NCI-H1105 treated with DMSO at 0.1 percent for 48 hours (cell line): ENCODE data around the gene IGBP1.
"Not testable (repeated sequence)": the region's sequence is repeated elsewhere in the genome, so short reads cannot be mapped to it uniquely, and the experiment has no call there.

Experiments used
- DNase-seq: peaks from one replicate; lab custom pipeline; 2025; lab: John Stamatoyannopoulos, UW

The IGBP1 gene

DNA sequence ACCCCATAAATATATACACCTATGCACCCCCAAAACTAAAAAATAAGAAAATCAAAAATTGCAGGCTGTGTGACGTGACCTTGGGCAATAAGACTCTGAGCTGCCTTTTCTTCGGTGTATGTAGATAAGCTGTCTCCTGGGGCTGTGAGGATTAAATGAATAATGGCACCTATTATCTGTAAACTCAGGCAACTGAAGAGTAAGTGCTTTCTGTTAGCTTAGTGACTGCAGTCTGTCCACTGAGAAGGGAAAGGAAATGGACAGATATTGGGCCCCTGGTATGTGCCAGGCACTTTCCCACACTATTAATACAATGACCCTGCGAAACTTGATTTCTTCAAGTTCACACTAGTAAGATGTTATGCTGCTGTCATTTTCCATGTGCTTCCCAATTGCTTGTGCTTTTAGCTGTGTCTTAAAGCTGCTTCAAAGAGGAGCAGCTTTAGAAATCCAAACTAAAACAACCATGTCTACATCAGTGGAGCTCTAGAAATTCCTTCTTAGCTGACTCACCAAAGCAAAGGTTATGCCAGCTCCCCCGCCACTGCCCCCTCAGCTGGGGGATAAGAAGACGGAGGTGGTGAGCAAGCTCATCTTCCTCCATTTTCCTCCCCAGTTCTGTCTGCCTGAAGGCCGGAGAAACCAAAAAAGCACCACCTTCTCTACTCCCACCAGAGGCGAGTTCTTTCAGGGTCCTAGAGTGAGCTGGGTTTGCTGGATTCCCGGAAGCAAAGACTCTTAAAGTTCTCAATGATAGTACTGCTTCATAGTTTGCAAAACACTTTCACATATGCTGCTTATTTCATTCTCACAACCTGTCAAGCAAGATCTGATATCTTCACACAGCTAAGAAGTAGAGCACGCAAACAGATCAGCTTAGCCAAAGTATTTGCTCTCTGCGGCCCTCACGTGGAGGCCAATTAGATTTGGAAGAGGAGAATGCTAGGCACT is 35.3 kb downstream of the IGBP1 start:
- no peak for DNase-seq

DNA sequence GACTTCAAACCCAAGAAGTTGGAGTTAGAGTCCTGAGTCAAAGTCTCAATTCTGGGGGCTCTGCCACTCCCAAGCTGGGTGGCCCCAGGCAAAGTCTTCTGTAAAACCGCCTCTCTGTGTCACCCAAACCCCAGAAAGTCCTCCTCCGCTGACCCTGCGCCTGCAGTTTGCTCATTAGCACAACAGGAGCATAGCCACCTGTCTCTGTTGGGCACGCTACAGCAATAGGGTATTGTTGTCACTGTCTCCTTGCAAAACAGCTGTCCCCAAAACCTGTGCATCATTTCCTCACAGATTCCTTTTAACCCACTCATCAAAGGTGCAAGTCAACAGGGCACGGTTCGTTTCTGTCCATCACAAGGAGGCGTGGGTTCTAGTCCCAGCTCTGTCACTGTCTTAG is 36.0 kb downstream of the IGBP1 start:
- no peak for DNase-seq

- DNase-seq = no peak
Measured at GRCh38 chrX:70171624-70172023, 38.4 kb downstream of the IGBP1 start.

DNA sequence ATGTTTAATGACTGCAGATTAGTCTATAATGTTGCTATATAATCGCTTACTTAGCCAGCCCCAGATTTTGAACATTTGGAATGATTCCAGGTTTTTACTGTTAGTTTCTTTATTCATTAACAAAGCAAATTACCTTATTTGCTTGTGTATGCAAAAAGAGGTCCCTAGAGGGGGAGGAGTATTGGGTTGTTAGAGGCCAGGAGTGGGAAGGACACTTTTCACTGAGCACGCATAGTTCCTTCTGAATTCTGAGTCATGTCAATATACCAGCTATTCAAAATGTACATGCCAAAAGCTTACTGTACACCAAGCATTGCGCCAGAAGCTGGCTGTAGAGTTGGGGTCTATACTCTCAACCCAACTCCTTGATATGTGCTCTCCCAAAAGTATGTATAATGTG is 39.0 kb downstream of the IGBP1 start:
- no peak for DNase-seq

DNA sequence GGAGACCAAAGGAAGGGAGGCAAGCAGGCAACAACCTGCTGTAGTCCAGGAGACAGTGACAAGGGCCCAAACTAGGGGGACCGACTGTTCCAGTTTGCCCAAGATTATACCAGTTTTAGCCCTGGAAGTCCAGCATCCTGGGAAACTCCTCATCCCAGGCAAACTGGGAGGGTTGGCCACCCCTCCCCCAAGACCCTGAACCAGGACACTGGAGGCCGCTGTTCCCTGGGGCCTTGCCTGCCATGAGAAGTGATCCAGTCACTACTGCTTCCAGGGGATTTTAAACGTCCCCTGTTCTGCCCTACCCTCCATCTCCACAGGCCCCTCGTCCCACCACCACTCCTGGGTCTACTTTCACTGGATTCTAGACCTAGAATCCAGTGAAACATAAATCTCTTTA is 39.7 kb downstream of the IGBP1 start:
- no peak for DNase-seq

DNA sequence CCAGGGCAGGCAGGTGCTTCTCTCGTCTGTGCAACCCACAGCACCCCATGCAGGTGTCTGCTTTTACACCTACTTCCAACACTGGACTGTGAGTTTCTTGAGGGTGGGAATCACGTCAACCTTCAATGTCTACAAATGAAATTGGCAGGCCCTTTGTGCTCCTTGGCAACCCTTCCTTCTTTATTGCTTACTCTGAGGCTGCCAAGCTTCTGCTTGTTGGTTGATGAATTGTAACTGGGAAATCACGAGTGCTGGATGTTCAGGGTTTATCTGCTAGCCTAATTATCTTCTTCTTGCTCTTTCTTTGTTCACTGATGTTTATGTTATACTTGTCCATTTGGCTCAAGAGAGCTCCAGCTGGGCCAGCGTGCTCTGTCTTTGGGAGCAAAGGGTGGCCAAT is 41.5 kb downstream of the IGBP1 start:
- no peak for DNase-seq

DNA sequence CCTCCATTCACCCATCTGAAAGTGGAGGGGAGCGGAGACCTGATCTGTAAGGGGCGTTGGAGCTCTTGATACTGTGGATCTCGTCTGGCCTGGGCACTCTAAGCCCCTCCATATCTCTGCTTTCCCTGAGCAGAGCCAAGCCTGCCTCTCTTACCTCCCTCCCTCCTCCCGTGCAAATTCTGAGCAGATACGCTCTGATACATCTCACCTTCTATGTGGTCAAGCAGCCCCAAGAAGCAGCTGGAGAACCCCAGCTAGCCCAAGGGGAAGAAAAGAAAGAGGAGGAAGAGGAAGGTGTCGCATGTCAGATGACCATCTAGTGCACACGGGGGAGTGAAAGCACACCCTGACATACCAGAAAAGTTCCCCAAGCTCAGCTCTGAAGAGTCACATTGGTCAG is 42.1 kb downstream of the IGBP1 start:
- DNase-seq = no peak

GRCh38 chrX:70176938-70177533 is 43.8 kb downstream of the IGBP1 start, which contains the start of gene DGAT2L6:
Gene DGAT2L6 (plus strand): TSS chrX:70177483. CDS start chrX:70177583, 100 bp downstream.
- DNase-seq = no peak

DNA sequence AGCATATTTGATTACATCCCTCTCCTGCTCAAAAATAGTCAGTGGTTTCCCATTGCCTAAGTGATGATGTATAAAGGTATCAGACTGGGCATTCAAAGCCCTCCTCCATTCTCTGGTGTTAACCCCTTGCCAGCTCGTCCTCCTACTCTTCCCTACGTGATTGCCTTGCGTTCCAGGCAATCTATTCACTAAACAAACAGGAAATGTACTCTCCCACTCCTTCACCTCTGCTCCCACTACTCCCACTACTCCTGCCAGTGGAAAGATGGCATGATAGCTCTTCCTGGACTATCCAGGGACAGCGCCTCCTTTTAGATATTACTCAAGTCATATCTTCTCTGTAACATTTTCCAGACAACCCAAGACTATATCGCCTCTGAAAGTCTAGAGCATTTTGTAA is 49.8 kb downstream of the IGBP1 start:
- no peak for DNase-seq

DNA sequence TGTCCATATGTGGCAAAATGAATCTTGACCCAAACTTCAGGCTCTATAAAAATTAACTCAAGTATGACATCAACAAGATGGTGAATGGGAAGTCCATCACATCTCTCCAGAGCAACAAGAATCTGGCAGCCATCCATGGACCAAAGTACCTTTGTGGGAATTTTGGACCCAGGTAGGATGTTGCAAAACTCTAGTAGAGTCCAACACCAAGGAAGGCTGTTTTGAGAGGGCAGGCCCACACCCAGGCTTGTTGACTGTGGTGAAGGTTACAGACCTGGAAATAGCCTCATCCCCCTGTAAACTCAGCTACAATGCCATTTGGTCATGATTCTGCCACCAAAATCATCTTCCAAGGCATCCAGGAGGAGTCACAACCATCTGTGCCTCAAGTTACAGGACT is 57.0 kb downstream of the IGBP1 start:
- no peak for DNase-seq

DNA sequence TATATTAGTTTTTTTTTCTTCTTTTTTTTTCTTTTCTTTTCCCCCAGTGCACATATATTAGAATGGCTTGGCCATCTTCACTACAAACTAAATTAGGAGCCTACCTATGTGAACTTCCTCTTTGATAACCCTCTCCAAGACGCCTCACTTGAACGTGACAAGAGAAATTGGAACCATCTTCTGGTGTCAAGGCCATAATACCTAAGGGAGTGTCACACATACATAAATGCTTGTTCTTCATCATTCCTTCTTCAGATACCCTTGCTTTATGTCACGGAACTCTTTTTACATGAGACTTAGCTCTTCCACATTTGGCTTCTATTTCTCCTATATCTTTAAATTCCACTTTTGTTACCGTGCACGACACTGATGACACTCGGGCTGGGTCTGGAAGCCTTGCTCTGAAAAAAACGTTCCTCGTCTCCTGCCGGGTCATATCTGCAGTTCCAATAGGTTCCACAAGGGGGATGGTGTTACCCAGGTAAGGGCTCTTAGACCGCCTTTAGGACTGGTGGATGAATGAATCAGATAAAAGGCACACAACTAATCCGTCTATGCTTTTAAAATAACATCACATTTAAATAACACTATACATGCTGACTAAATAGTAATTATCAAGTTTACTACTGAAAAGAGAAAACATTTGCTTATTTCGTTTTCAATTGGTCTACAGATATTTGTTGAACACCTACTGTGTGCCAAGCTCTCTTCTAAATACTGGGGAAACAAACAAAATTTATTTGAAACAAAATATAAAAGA is 63.9 kb downstream of the IGBP1 start:
- peak; percentile 36 for DNase-seq

DNA sequence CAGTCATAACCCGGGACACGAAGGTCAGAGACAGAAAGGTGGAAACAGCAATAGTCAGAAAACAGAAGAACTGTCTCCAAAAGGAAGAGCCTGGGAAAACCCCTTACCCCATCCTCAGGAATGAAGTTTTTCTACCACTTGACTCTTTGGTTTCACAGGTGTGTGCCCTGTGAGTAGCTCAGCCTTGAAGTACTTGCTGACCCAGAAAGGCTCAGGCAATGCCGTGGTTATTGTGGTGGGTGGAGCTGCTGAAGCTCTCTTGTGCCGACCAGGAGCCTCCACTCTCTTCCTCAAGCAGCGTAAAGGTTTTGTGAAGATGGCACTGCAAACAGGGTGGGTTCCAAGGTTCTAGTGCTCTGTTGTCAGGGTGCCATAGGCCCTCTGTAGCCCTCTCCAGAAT is 68.5 kb downstream of the IGBP1 start:
- DNase-seq = no peak

GRCh38 chrX:70208479-70208878 is 75.2 kb downstream of the IGBP1 start:
- DNase-seq = no peak

DNA sequence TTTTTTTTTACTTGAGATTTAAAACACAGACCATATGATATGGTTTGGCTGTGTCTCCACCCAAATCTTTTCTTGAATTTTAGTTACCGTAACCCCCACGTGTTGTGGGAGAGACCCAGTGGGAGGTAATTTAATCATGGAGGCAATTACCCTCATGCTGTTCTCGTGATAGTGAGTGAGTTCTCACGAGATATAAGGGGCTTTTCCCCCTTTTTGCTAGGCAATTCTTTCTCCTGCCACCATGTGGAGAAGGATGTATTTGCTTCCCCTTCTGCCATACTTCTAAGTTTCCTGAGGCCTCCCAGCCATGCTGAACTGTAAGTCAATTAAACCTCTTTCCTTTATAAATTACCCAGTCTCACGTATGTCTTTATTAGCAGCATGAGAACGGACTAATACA is 76.3 kb downstream of the IGBP1 start:
- DNase-seq = not testable (repeated sequence)
